Retinal pigment epithelial cell (primary cell): ENCODE data around the gene UBE2L5.

ENCODE experiments used
- DNase-seq: peaks from one replicate; pipeline ENCODE4 v3.0.0-alpha.2; 2010; ENCODE audit warnings: low read depth
- H3K4me3 ChIP-seq: 2 replicates; pipeline ENCODE4 v1.5.1; 2011; ENCODE audit warnings: mild to moderate bottlenecking, low read length, control low read depth, moderate library complexity
- CTCF ChIP-seq: conservative IDR thresholded peaks from 2 replicates; pipeline ENCODE4 v1.5.1; 2011; ENCODE audit warnings: low read depth, low read length, control low read depth, inconsistent platforms

The UBE2L5 gene

GRCh38 chr13:30381049-30381448 is 41.2 kb upstream of the UBE2L5 start:
- no peak for TF ChIP-seq CTCF
- H3K4me3 ChIP-seq: no peak overlapping the region
- no peak for DNase-seq

GRCh38 chr13:30382836-30383525 is 39.3 kb upstream of the UBE2L5 start:
- H3K4me3 ChIP-seq: no peak overlapping the region
- no peak for DNase-seq
- TF ChIP-seq CTCF: no peak

- H3K4me3 ChIP-seq: no peak overlapping the region
- TF ChIP-seq CTCF: no peak
- DNase-seq: no peak
These were observed 33.6 kb upstream of the UBE2L5 start for GRCh38 chr13:30388406-30389283.

- H3K4me3 ChIP-seq: no peak overlapping the region
- DNase-seq: no peak
- TF ChIP-seq CTCF: no peak
These were observed 30.2 kb upstream of the UBE2L5 start for GRCh38 chr13:30391956-30392680.

GRCh38 chr13:30392681-30393045 is 29.6 kb upstream of the UBE2L5 start:
- DNase-seq: no peak
- no peak for TF ChIP-seq CTCF

GRCh38 chr13:30394751-30395191 is 27.5 kb upstream of the UBE2L5 start:
- no peak for TF ChIP-seq CTCF
- no peak for DNase-seq

More at GRCh38 chr13:30392681-30393045, 29.6 kb upstream of the UBE2L5 start:
- H3K4me3 ChIP-seq: no peak overlapping the region

More at GRCh38 chr13:30394751-30395191, 27.5 kb upstream of the UBE2L5 start:
- peak overlapping the region; percentile 51 for H3K4me3 ChIP-seq
